NT2/D1 (cell line): ENCODE measurements around the gene SPAG9.

Source experiments
- YY1 ChIP-seq: IDR thresholded peaks from 2 replicates; pipeline ENCODE4 v1.6.1; 2011; ENCODE audit not compliant: insufficient read length, insufficient read depth
- ZNF274 ChIP-seq: IDR thresholded peaks from 2 replicates; pipeline ENCODE4 v1.6.1; 2011; ENCODE audit warnings: mild to moderate bottlenecking, low read depth, low read length

DNA sequence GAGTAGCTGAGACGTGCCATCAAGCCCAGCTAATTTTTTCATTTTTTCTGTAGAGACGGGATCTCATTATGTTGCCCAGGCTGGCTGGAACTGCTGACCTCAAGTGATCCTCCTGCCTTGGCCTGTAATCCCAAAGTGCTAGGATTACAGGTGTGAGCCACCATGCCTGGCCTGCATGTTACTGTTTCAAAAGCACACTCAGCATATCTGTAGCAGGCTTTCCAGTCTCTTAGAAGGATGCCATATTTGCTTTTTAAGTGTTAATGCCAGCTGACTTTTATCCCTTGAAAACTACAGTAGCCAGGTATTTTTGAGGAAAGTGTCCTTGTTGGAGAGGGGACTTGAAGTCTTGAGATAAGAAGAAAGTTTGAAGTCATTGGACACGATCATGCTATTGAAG lies 15.3 kb upstream of the SPAG9 start:
- TF ChIP-seq ZNF274 (no peak), YY1 (no peak)
